GM18873 (cell line): Measurements from ENCODE around the gene EZR.

Experiments
- ATAC-seq: cut with Tn5 transposase; IDR thresholded peaks from one replicate; pipeline ENCODE4 v1.9.1; 2021; ENCODE audit warnings: mild to moderate bottlenecking, moderate library complexity, moderate number of reproducible peaks; ENCODE audit not compliant: unreplicated experiment, low FRiP score

EZR gene

DNA sequence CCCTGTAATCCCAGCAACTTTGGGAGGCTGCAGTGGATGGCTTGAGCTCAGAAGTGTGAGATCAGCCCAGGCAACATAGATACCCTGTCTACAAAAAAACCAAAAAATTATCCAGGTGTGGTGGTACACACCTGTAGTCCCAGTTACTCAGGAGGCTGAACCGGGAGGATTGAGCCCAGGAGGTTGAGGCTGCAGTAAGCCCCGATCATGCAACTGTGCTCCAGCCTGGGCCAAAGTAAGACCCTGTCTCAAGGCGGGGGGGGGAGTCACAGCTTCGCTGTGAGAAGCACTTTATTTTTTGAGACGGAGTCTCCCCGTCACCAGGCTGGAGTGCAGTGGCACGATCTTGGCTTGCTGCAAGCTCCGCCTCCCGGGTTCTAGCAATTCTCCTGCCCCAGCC is 54.2 kb downstream of the EZR start:
- no peak for ATAC-seq

DNA sequence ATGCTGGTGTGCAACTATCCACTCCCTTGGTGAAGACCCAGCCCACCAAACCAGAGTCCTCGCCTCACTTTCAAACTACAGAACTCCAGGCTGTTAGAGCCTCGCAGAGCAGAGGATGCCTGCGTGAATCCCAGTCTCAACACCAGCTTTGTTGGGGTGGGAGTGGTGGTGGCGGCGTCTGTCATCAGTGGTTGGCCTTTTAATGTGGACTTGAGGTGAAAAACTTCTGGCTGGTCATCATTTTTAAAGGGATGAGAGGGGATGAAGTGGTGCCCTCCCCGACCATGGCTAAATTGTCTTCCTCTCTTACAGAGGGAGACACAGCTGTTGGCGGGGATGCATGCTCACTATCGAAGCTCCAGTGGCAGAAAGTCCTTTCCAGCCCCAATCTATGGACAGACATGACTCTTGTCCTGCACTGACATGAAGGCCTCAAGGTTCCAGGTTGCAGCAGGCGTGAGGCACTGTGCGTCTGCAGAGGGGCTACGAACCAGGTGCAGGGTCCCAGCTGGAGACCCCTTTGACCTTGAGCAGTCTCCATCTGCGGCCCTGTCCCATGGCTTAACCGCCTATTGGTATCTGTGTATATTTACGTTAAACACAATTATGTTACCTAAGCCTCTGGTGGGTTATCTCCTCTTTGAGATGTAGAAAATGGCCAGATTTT is 54.9 kb downstream of the EZR start:
- no peak for ATAC-seq

- ATAC-seq, result no peak
These were observed 55.6 kb downstream of the EZR start for GRCh38 chr6:158763434-158764182.

DNA sequence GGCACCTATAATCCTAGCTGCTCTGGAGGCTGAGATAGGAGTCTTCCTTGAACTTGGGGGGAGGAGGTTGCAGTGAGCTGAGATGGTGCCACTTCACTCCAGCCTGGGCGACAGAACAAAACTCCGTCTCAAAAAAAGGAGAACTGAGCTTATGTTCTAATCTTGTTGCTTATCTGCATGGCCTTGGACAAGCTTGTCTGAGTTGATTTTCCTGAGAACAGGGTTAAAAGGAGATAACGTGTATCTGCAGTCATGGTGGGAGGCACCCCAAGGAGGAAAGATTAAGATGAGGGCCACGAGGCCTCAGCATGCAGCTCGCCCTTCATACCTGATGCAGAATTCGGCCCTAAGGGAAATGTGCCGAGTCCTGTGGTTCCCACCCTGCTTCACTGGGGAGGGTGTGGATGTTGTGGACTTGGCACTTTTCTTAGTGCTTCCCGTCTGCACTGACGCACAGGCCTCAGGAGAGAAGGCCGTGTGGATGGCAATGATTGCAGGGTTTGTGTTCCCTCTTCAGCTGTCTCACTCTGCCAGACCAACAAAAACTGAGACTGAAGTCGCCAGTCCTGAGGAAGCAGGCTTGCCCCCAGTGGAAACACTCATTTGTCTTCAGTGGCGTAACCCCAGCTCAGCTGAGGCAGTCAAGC is 56.3 kb downstream of the EZR start:
- no peak for ATAC-seq

GRCh38 chr6:158761746-158762145 is 57.4 kb downstream of the EZR start:
- ATAC-seq, result no peak

GRCh38 chr6:158760618-158761250 is 58.4 kb downstream of the EZR start:
- ATAC-seq, result no peak

DNA sequence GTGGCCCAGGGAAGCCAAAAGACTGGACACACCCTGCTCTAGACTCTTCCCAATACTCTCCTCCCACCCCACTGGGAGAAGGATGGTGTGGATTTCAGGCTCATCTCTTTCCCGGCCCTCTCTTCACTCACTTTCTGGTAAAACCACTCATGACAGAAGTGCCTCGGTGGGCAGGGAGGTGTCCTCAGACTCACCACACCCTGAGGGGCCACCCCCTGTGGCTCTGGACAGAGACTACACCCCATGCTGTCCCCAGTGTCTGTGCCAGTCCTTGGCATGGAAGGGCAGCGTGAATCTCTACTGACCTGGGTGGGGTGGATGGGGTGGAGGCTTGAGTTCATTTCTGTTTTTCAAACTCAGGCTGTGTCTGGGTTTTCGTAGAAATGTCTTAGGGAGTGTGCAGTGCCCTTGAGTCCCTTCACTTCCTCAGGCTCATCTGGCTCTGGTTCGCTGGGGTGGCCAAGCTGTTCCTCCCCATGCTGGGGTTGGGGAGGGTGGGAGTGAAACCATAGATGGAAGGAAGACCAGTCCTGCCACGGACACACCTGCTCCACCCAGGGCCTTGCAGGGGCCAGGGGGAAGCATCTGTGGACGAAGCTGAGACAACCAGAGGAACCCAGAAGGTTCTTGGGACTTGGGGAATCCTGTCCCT is 59.1 kb downstream of the EZR start:
- no peak for ATAC-seq

DNA sequence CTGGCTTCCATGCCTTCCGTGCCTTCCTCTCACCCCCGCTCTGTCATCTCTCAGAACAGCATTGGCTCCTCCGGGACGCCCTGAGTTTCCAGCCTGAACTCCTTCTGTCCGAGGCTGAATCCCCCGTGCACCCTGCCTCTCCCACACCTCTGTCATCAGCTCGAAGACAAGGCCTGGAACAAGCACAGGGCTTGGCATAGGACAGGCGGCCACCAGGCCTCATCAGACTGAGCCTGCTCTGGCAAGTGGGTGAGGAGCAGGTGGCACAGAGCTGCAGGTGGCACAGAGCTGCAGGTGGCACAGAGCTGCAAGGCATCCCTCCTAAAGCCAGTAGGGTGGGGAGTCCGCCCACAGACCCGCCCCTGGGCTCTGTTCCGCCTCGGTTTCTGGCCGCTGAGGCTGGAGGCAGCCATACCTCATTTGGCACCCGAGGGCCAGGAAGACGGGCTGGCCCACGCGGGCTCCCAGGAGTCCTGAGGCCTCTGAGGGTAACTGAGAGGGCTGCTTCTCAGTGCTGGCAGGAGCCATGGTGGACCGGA is 60.2 kb downstream of the EZR start:
- ATAC-seq, result no peak

- no peak for ATAC-seq
These were observed 60.7 kb downstream of the EZR start for GRCh38 chr6:158758451-158758860.

GRCh38 chr6:158757753-158758090 is 61.4 kb downstream of the EZR start:
- no peak for ATAC-seq

- no peak for ATAC-seq
These were observed 62.0 kb downstream of the EZR start for GRCh38 chr6:158756977-158757752.

DNA sequence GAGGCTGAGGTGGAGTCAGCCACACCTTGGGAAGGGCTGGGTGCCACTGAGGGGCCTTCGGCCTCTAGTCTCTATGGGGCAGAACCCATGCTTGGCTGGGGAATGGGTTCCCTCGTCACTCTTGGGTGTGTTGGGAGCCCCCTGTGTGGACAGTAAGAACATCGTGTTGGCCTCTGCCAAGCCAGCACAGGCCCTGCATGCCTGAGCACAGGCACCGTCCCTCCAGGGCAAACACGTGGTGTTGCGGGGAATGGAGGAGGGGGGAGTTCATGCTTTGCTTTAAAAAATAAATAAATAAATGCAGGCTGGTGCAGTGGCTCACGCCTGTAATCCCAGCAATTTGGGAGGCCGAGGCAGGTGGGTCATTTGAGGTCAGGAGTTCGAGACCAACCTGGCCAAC is 63.0 kb downstream of the EZR start:
- ATAC-seq, result no peak

DNA sequence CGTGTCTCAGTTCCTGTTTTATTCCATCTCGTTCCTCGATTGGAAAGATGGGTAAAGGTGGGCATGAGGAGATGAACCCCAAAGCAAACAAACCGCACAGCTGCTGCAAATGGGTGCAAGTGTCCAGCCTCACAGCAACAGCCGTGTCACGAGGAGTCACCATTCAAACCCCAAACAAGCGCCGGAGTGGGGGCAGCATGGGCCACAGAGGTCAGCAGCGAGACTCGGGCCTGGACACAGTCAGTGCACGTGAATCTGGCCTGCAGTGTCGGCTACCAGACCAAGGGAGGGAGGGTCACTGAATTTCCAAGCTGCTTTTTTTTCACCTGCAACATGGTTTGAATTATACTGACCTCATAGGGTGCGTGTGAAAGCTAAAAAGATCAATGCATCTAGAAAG is 63.5 kb downstream of the EZR start:
- no peak for ATAC-seq

DNA sequence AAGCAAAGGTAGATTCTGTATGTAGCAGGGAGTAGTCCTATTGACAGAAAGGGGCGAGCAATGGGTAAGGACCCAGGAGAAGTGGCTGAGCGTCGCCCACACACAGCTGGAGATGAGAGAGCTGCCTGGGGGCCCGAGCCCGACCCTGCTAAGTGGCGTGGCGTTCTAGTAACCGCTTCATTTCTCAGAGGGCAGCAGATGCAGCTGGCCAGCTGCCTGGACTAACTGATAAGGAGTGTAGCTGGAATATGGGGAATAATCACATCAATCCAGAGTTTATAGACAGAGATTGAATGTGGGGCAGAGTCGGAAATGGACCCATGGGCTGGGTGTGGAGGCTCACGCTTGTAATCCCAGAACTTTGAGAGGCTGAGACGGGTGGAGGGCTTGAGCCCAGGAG is 64.4 kb downstream of the EZR start:
- ATAC-seq, result no peak

- ATAC-seq, result no peak
These were observed 65.4 kb downstream of the EZR start for GRCh38 chr6:158753811-158754210.

DNA sequence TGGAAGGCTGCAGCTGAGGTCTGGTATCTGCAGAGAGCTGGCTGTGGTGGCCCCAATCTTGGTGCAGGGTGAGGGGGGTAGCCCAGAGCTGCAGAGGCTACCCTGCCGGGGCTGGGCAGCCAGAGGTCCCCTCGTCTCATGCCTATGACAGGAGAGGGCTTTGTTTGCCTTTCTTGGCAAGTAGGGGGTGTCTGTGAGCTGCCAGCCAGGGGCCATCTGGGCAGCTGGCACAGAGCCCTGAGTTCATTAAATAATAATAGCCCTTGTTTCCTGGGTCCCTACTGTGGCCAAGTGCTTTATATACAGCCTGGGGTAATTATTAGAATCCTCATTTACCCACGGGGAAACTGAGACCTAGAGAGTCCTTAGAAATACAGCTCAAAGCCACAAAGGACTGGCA is 66.6 kb downstream of the EZR start:
- no peak for ATAC-seq

DNA sequence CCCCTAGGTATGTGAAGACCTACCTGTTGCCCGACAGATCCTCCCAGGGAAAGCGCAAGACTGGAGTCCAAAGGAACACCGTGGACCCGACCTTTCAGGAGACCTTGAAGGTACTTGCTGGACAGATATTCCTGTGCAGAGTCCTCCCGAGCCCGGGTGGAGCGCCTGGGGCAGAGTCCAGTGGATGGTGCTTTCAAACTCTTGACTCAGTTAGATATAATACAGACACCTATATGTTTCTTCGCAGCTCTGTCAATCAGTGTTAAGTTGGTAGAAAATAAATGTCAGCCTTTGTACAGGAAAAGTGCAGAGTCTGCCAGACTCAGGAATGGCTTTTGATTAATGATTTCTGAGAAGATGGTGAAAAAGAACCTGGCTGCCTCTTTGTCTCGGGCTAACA is 67.2 kb downstream of the EZR start:
- no peak for ATAC-seq

- no peak for ATAC-seq
These were observed 67.9 kb downstream of the EZR start for GRCh38 chr6:158751224-158751623.

DNA sequence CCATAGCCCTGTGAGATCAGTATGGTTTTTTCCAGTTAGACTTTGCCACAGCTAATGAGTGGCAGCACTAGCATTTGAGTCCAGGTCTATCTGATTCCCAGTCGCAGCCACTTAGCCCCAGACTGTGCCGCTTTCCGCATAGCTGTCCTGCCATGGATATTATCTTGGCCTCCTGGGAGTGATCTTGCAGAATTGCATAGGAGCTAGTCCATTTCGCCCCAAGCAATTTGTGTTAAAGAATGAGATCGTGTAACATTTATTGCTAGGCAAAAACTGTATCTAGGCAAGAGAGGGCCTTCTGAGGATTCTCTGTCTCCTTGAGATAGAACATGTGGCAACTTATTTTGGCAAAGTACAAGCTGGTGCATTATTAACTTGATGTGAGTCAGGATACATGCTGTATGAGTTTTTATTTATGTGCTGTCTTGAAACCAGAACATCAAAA is 74.2 kb downstream of the EZR start:
- no peak for ATAC-seq
